Cardiac muscle cell (in vitro differentiated cells and primary cell): ENCODE results near the gene MAGEF1. TPM values are rescaled to one million over a fixed set of nuclear protein-coding genes. Genes with fewer than 3 reads are reported as not detected.
A peak's percentile ranks its signal among the peaks of the same experiment; 100 is the strongest.

ENCODE experiments used
- DNase-seq, 2 donors: peaks; one replicate each; pipeline versions ENCODE4 v3.0.0 to v3.0.0-alpha.2; 2010 to 2017; ENCODE audit warnings: low read depth in 1 of 2, low spot score in 1 of 2
- H3K27ac ChIP-seq: fragments of 200-600 bp; sonication (generic); 2 replicates; pipeline ENCODE4 v1.5.1; 2016
- H3K27me3 ChIP-seq: fragments of 200-600 bp; sonication (generic); 2 replicates; pipeline ENCODE4 v1.6.0; 2016; ENCODE audit warnings: control low read depth
- H3K36me3 ChIP-seq: fragments of 200-600 bp; sonication (generic); 2 replicates; pipeline ENCODE4 v1.5.1; 2016; ENCODE audit warnings: control low read depth
- H3K4me1 ChIP-seq: fragments of 200-600 bp; sonication (generic); 2 replicates; pipeline ENCODE4 v1.8.1; 2017; ENCODE audit warnings: low read depth, mild to moderate bottlenecking, mixed run types
- H3K4me3 ChIP-seq: fragments of 200-600 bp; sonication (generic); 2 replicates; pipeline ENCODE4 v1.5.1; 2016; ENCODE audit warnings: mild to moderate bottlenecking
- H3K9me3 ChIP-seq: fragments of 200-600 bp; sonication (generic); 2 replicates; pipeline ENCODE4 v1.5.1; 2017; ENCODE audit warnings: low read depth, mild to moderate bottlenecking, control low read depth
- CTCF ChIP-seq: IDR thresholded peaks from 2 replicates; pipeline ENCODE4 v1.5.1; 2012; ENCODE audit warnings: low read depth, mild to moderate bottlenecking, low read length
- polyA plus RNA-seq: library from polyadenylated mRNA; unstranded; fragments of >200 nt; fragmentation: Nextera tagmentation; extraction: Ambion mirVana; gene quantifications from 2 replicates; pipeline ENCODE4 v1.2.1, GENCODE V29; 2016
- total RNA-seq: library from RNA; depleted of rRNA; stranded (reverse); fragments of >200 nt; gene quantifications from 2 replicates; pipeline ENCODE4 v1.2.3, GENCODE V29; 2016

Gene MAGEF1
- total and polyA plus RNA-seq, 2 experiments from 2014 or later: 236 to 255 TPM

- no peak for TF ChIP-seq CTCF
- no peak for DNase-seq
- Histone ChIP-seq H3K4me1 (peaks cover 49% of the 10 kb centered on the region), H3K27me3 (no peaks in the 10 kb centered on the region), H3K36me3 (no peaks in the 10 kb centered on the region), H3K27ac (peak overlapping the region; percentile 92), H3K4me3 (no peak overlapping the region), H3K9me3 (no peaks in the 10 kb centered on the region)
These were observed 7.8 kb upstream of the MAGEF1 start for GRCh38 chr3:184719709-184720108.

DNA sequence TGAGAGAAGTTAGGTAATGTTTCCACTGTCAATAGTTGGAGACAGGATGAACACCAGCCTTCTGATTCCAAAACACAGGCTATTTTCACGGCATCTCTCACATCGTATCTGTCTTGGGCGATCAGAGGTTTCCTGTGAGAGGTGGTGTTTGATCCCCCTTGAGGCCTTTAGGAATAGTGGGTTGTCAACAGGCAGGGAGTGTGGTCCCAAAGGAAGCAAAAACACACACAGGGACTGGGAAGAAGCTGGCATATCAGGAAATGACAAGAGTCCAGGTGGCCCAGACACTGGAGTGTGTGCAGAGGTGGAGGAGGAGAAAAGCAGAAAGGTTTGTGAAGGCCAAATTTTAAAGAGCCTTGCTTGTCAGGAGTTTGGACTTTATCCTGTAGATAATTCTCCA lies 6.6 kb upstream of the MAGEF1 start:
- peaks cover 56% of the 10 kb centered on the region for H3K4me1 ChIP-seq
- H3K27me3 ChIP-seq: no peaks in the 10 kb centered on the region
- peak overlapping the region; percentile 92 for H3K27ac ChIP-seq
- no peaks in the 10 kb centered on the region for H3K9me3 ChIP-seq
- no peak for TF ChIP-seq CTCF
- H3K4me3 ChIP-seq: no peak overlapping the region
- DNase-seq: peak in 1 of 2 donors; percentile 55
- H3K36me3 ChIP-seq: no peaks in the 10 kb centered on the region

DNA sequence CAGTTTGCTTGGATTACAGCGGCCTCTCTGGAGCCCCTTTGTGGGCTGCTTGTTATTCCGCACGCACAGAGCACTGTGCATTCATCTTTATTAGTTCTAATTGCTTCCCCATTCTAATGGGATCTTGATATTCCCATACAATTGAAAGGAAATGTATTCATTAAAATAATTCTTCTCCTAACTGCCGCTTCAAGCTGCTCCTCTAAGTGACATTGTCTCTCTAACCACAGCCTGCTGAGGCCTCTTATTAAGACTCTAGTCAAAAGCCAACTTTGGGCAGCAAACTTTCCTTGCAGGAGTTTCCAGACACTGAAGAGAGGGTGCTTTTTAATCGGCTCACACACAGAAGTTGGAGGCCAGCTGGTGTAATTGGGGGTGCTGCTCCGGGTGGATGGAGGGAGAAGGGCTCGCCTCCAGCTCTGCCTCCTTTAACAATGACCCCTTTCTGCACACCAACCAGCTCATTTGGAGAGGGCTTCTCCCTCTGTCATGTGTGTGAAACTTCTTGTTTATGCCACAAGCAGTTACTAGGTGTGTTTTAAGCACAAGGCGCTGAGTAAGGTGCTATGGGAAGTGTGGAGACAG lies 5.6 kb upstream of the MAGEF1 start:
- Histone ChIP-seq H3K36me3 (no peaks in the 10 kb centered on the region), H3K9me3 (no peaks in the 10 kb centered on the region), H3K27ac (peak overlapping the region; percentile 92), H3K27me3 (no peaks in the 10 kb centered on the region), H3K4me1 (peaks cover 60% of the 10 kb centered on the region), H3K4me3 (no peak overlapping the region)
- DNase-seq: no peak
- TF ChIP-seq CTCF: no peak

DNA sequence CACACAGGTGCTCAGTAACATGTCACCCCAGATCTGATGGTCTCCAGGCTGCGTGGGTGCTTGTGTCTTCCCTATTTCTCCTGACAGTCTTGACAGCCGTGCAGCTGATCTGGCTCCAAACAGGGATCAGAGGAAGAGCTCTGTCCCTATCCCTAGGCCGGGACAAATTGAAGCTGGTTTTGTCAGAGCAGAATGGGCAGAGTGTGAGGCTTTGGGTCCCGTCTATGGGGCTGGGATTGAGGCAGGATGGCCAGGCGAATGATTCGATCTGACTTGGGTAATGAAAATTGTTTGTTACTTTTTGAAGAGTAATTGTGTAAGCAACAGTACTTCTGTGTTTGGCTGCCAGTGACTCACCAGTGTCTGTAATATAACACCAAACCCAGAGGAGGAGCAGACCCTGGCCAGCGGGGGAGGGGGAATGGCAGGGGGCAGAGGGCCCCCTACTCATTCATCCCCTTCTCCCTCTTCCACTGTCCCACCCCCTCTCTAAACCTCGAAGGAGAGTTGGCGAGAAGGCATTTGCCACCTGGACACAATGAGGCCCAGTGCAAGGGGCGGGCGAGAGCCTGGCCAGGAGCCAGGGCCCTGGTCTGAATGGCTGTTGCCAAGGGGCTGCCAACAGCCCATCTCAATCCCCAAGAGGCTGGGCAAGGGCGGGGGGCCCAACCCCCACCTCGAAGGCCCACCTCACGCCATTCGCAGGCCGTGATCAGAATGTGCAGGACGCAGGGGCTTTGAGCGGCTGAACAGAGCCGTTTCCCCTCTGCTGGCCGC lies 4.9 kb upstream of the MAGEF1 start:
- peak overlapping the region; percentile 92 for H3K27ac ChIP-seq
- H3K36me3 ChIP-seq: no peaks in the 10 kb centered on the region
- no peaks in the 10 kb centered on the region for H3K9me3 ChIP-seq
- DNase-seq: peak; percentile 57 to 66
- no peaks in the 10 kb centered on the region for H3K27me3 ChIP-seq
- no peak overlapping the region for H3K4me3 ChIP-seq
- TF ChIP-seq CTCF: no peak
- H3K4me1 ChIP-seq: peaks cover 60% of the 10 kb centered on the region

GRCh38 chr3:184715943-184716621 lies 4.2 kb upstream of the MAGEF1 start:
- no peak for TF ChIP-seq CTCF
- no peaks in the 10 kb centered on the region for H3K36me3 ChIP-seq
- H3K27me3 ChIP-seq: no peaks in the 10 kb centered on the region
- H3K4me1 ChIP-seq: peaks cover 60% of the 10 kb centered on the region
- no peak overlapping the region for H3K4me3 ChIP-seq
- peak in 1 of 2 donors; percentile 59 for DNase-seq
- no peaks in the 10 kb centered on the region for H3K9me3 ChIP-seq
- peak overlapping the region; percentile 92 for H3K27ac ChIP-seq
